Stimulated activated CD8-positive, alpha-beta memory T cell treated with anti-CD3 and anti-CD28 coated beads, Interleukin-7, amount 100 ng/mL, for 1 hour (primary cell): ENCODE results near the gene PZP.
"Not testable (repeated sequence)": the region's sequence is repeated elsewhere in the genome, so short reads cannot be mapped to it uniquely, and the experiment has no call there.

Source experiments
- DNase-seq, 2 donors: peaks; one replicate each; pipeline ENCODE4 v3.0.0-alpha.2; 2020; ENCODE audit warnings: low read depth in 2 of 2

PZP gene

GRCh38 chr12:9184276-9184675 lies 23.9 kb downstream of the PZP start:
- DNase-seq: no peak

GRCh38 chr12:9180810-9181209 lies 27.4 kb downstream of the PZP start:
- DNase-seq: no peak

- no peak for DNase-seq
These were observed 28.4 kb downstream of the PZP start for GRCh38 chr12:9179781-9180180.

- DNase-seq: no peak
These were observed 38.1 kb downstream of the PZP start for GRCh38 chr12:9169979-9170634.

- DNase-seq: not testable (repeated sequence)
These were observed 40.9 kb downstream of the PZP start for GRCh38 chr12:9167345-9167744.

- no peak for DNase-seq
These were observed 44.8 kb downstream of the PZP start for GRCh38 chr12:9163392-9163791.

- DNase-seq: no peak
These were observed 52.1 kb downstream of the PZP start for GRCh38 chr12:9156119-9156518.

GRCh38 chr12:9149372-9149771 lies 58.8 kb downstream of the PZP start:
- no peak for DNase-seq

GRCh38 chr12:9148926-9149325 lies 59.3 kb downstream of the PZP start:
- no peak for DNase-seq

GRCh38 chr12:9147461-9147860 lies 60.7 kb downstream of the PZP start:
- DNase-seq: no peak

GRCh38 chr12:9144730-9145106 lies 63.5 kb downstream of the PZP start:
- no peak for DNase-seq

GRCh38 chr12:9143929-9144729 lies 64.1 kb downstream of the PZP start:
- no peak for DNase-seq

GRCh38 chr12:9143137-9143536 lies 65.1 kb downstream of the PZP start:
- no peak for DNase-seq

GRCh38 chr12:9139588-9140290 lies 68.5 kb downstream of the PZP start:
- DNase-seq: not testable (repeated sequence)

- DNase-seq: no peak
These were observed 72.3 kb downstream of the PZP start for GRCh38 chr12:9135903-9136310.

GRCh38 chr12:9134981-9135628 lies 73.1 kb downstream of the PZP start:
- DNase-seq: no peak

- no peak for DNase-seq
These were observed 74.8 kb downstream of the PZP start for GRCh38 chr12:9133216-9133916.

- DNase-seq: no peak
These were observed 76.1 kb downstream of the PZP start for GRCh38 chr12:9132008-9132535.

GRCh38 chr12:9130244-9130643 lies 78.0 kb downstream of the PZP start:
- no peak for DNase-seq

- DNase-seq: no peak
These were observed 80.1 kb downstream of the PZP start for GRCh38 chr12:9127936-9128663.

GRCh38 chr12:9127484-9127883 lies 80.7 kb downstream of the PZP start:
- DNase-seq: no peak
